GM12878 (cell line): ENCODE data around the gene EOLA1. TPM values are rescaled to one million over a fixed set of nuclear protein-coding genes. Genes with fewer than 3 reads are reported as not detected.

Source experiments
- ATAC-seq: fragments of 200-7000 bp; cut with Tn5 transposase; 3 replicates; pipeline ENCODE4 v1.9.1; 2020; ENCODE audit warnings: mild to moderate bottlenecking, moderate library complexity
- BruUV-seq: library from RNA; stranded (reverse); fragments of 400-500 nt; replicated peaks from 2 replicates; lab custom pipeline; 2021; lab: Mats Ljungman, UMichigan
- CTCF ChIA-PET: fragments of 300-600 bp; sonication (Branson Sonifier 250); formaldehyde crosslinking; extraction: SDS; loops from one replicate; lab custom pipeline; 2021; ENCODE audit warnings: inconsistent platforms; lab: Yijun Ruan, JAX
- POLR2A ChIA-PET: fragments of 350-600 bp; formaldehyde crosslinking; extraction: SDS; loops from one replicate; lab custom pipeline; 2021; ENCODE audit warnings: inconsistent platforms; lab: Charles Lee
- RAD21 ChIA-PET: fragments of 300-600 bp; sonication (Branson Sonifier 250); formaldehyde crosslinking; loops from one replicate; lab custom pipeline; 2023; ENCODE audit warnings: antibody characterized with exemption; ENCODE audit not compliant: unreplicated experiment; lab: Charles Lee
- SMC1A ChIA-PET: fragments of 300-600 bp; sonication (Branson Sonifier 250); formaldehyde crosslinking; loops from one replicate; lab custom pipeline; 2023; ENCODE audit not compliant: unreplicated experiment, uncharacterized antibody; lab: Charles Lee
- DNase-seq: peaks from one replicate; pipeline ENCODE4 v3.0.0-alpha.2; 2011; ENCODE audit warnings: low read depth, low spot score
- FAIRE-seq: peaks from 3 replicates; lab custom pipeline; 2011; peaks lifted over from hg19 to GRCh38; lab: Jason Lieb, UNC
- H2AFZ ChIP-seq: 2 replicates; pipeline ENCODE4 v1.6.0; 2011; ENCODE audit warnings: low read depth, low read length, control low read depth; ENCODE audit not compliant: control insufficient read depth
- H3K27ac ChIP-seq: 2 replicates; pipeline ENCODE4 v1.5.1; 2011; ENCODE audit warnings: control low read depth; ENCODE audit not compliant: control insufficient read depth, insufficient read depth
- H3K27me3 ChIP-seq, 2 experiments: replicated peaks in 1 of 2; 2 replicates each; pipeline versions ENCODE4 v1.6.0 to v1.6.1; 2011; ENCODE audit warnings: low read length in 1 of 2; ENCODE audit not compliant: control insufficient read depth in 2 of 2, insufficient read depth in 2 of 2
- H3K36me3 ChIP-seq, 2 experiments: 2 replicates each; pipeline ENCODE4 v1.5.1; 2011; ENCODE audit warnings: low read length in 1 of 2; ENCODE audit not compliant: control insufficient read depth in 2 of 2, insufficient read depth in 2 of 2
- H3K4me1 ChIP-seq: 2 replicates; pipeline ENCODE4 v1.6.1; 2011; ENCODE audit warnings: mild to moderate bottlenecking, low read length, moderate library complexity, mixed read lengths; ENCODE audit not compliant: control insufficient read depth, insufficient read depth
- H3K4me2 ChIP-seq: 2 replicates; pipeline ENCODE4 v1.6.0; 2011; ENCODE audit warnings: control low read depth; ENCODE audit not compliant: control insufficient read depth, insufficient read depth
- H3K4me3 ChIP-seq: fragments of 200-600 bp; sonication (generic); 2 replicates; pipeline ENCODE4 v1.5.1; 2016
- H3K79me2 ChIP-seq: 2 replicates; pipeline ENCODE4 v1.6.0; 2011; ENCODE audit warnings: low read length; ENCODE audit not compliant: control insufficient read depth, insufficient read depth
- H3K9ac ChIP-seq: 2 replicates; pipeline ENCODE4 v1.8.0; 2011; ENCODE audit warnings: low read length, control low read depth, mixed read lengths; ENCODE audit not compliant: control insufficient read depth, insufficient read depth
- H3K9me3 ChIP-seq: replicated peaks from 3 replicates; pipeline ENCODE4 v1.5.1; 2011; ENCODE audit warnings: mild to moderate bottlenecking, low read length; ENCODE audit not compliant: control insufficient read depth, insufficient read depth
- H4K20me1 ChIP-seq: 2 replicates; pipeline ENCODE4 v1.6.0; 2011; ENCODE audit not compliant: control insufficient read depth, insufficient read depth
- ATF3 ChIP-seq: IDR thresholded peaks from 2 replicates; pipeline ENCODE4 v1.6.1; 2011; ENCODE audit warnings: low read depth, mild to moderate bottlenecking, low read length, moderate library complexity, borderline replicate concordance; ENCODE audit errors: extremely low read depth
- ATF7 ChIP-seq: fragments of 450-650 bp; IDR thresholded peaks from 2 replicates; pipeline ENCODE4 v1.6.1; 2016; ENCODE audit warnings: low read depth, mild to moderate bottlenecking
- CBFB ChIP-seq: IDR thresholded peaks from 2 replicates; pipeline ENCODE4 v1.6.1; 2016; ENCODE audit warnings: antibody characterized with exemption, low read depth
- CTCF ChIP-seq, 3 experiments: IDR thresholded peaks in 2 of 3; conservative IDR thresholded peaks in 1 of 3; 2 replicates each; pipeline ENCODE4 v1.5.1; 2011; ENCODE audit warnings: low read depth in 3 of 3, low read length in 3 of 3, mild to moderate bottlenecking in 3 of 3, control low read depth in 2 of 3, moderate library complexity in 2 of 3, inconsistent platforms in 1 of 3, mixed read lengths in 1 of 3; ENCODE audit not compliant: control insufficient read depth in 2 of 3, insufficient read depth in 1 of 3; ENCODE audit errors: extremely low read depth in 1 of 3
- ESRRA ChIP-seq: IDR thresholded peaks from 2 replicates; pipeline ENCODE4 v1.6.1; 2012; ENCODE audit warnings: mild to moderate bottlenecking, low read length, improper control_type of control experiment
- EZH2 ChIP-seq: IDR thresholded peaks from 2 replicates; pipeline ENCODE4 v1.6.1; 2012; ENCODE audit warnings: low read depth, mild to moderate bottlenecking, control low read depth, inconsistent platforms, low read length, borderline replicate concordance; ENCODE audit not compliant: control insufficient read depth
- MEF2A ChIP-seq: IDR thresholded peaks from 2 replicates; pipeline ENCODE4 v1.6.1; 2011; ENCODE audit warnings: low read depth, mild to moderate bottlenecking, low read length, moderate library complexity; ENCODE audit not compliant: insufficient read depth
- PAX8 ChIP-seq: fragments of 450-650 bp; IDR thresholded peaks from 2 replicates; pipeline ENCODE4 v1.6.1; 2017; ENCODE audit warnings: mild to moderate bottlenecking, moderate library complexity
- RBBP5 ChIP-seq: fragments of 200-600 bp; sonication (generic); conservative IDR thresholded peaks from 2 replicates; pipeline ENCODE4 v1.6.1; 2016
- REST ChIP-seq: IDR thresholded peaks from 2 replicates; pipeline ENCODE4 v1.6.1; 2012; ENCODE audit warnings: mild to moderate bottlenecking, low read depth, low read length
- SIN3A ChIP-seq: IDR thresholded peaks from 2 replicates; pipeline ENCODE4 v1.6.1; 2012; ENCODE audit warnings: low read depth, low read length, improper control_type of control experiment
- SUPT20H ChIP-seq: IDR thresholded peaks from 2 replicates; pipeline ENCODE4 v1.6.1; 2011; ENCODE audit warnings: low read depth, mild to moderate bottlenecking, low read length, moderate library complexity, borderline replicate concordance; ENCODE audit not compliant: control insufficient read depth
- TCF7 ChIP-seq: IDR thresholded peaks from 2 replicates; pipeline ENCODE4 v1.6.1; 2014; ENCODE audit warnings: antibody characterized with exemption, borderline replicate concordance
- WGBS: methylation state at CpG from one replicate; pipeline ENCODE4 v1.1.6; 2016; ENCODE audit warnings: low lambda C conversion rate; ENCODE audit not compliant: insufficient replicate concordance, insufficient coverage; ENCODE audit errors: missing lambda C conversion rate; 5-methylcytosine and 5-hydroxymethylcytosine counted together
- in situ Hi-C: fragments of 300-500 bp; cut with MboI; formaldehyde crosslinking; loops from 9 replicates; pipeline ENCODE4 v1.14.3; 2018; ENCODE audit warnings: mixed read lengths
- intact Hi-C: fragments of 100-400 bp; cut with micrococcal nuclease; formaldehyde crosslinking; loops from one replicate; pipeline ENCODE4 v1.14.2; 2022; ENCODE audit not compliant: unreplicated experiment
- polyA plus RNA-seq, 11 experiments: library from polyadenylated mRNA; depleted of rRNA in 4 of 11; unstranded in 6 of 11; stranded (reverse) in 5 of 11; fragments of >200 nt; fragmentation: Nextera tagmentation in 4 of 11; fragmentation: Illumina TruSeq in 1 of 11; extraction: Ambion mirVana in 4 of 11; extraction: Trizol in 1 of 11; gene quantifications; 1 replicate in 1 of 11; 2 replicates in 10 of 11; pipeline versions ENCODE4 v1.2.1 to v1.2.3, GENCODE V29; 2011 to 2016; ENCODE audit warnings: inconsistent platforms in 2 of 11, missing spikeins in 2 of 11, low read depth in 1 of 11
- total RNA-seq, 4 experiments: library from RNA; depleted of rRNA in 3 of 4; stranded (reverse); fragments of >200 nt in 3 of 4; fragmentation: Illumina TruSeq in 1 of 4; extraction: Trizol in 1 of 4; gene quantifications; 2 replicates each; pipeline versions ENCODE4 v1.2.1 to v1.2.3, GENCODE V29; 2013 to 2021

The EOLA1 gene
- total and polyA plus RNA-seq, 10 of the 15 experiments (the other 5 are each of a cell fraction or from before 2014, with no cell fraction given) = 9.2 to 42.3 (median 24.3) TPM

GRCh38 chrX:149499766-149500165 is 41.0 kb upstream of the EOLA1 start:
- POLR2A ChIA-PET = interaction anchor here (0.6 to 1.4 kb wide), 3 partner anchors 40 to 1431 kb away, joined by 4 read pairs; no protein-coding TSS in a partner anchor
- no peak overlapping the region for H3K9ac ChIP-seq

More at GRCh38 chrX:149499766-149500165, 41.0 kb upstream of the EOLA1 start:
- Histone ChIP-seq H3K27me3 (no peaks in the 10 kb centered on the region), H2AFZ (no peak overlapping the region), H3K4me3 (no peak overlapping the region; the same call in 1 of the 2 replicates), H3K27ac (no peak overlapping the region), H3K79me2 (peaks cover 7% of the 10 kb centered on the region), H3K4me1 (peaks cover 23% of the 10 kb centered on the region), H3K9me3 (no peaks in the 10 kb centered on the region), H4K20me1 (no peaks in the 10 kb centered on the region; the same call in 1 of the 2 replicates), H3K36me3 (peaks cover 5 to 9% of the 10 kb centered on the region in 2 experiments; a peak in 3 of 4 replicates), H3K4me2 (no peak overlapping the region; the same call in 1 of the 2 replicates)
- no TSS peak for BruUV-seq
- intact Hi-C loops = loop anchor here (10.0 kb wide), 1 partner anchor 435 kb away; the partner anchor contains the start of gene EOLA2
- ATAC-seq = no peak
- ChIA-PET SMC1A (interaction anchor here (1.7 to 1.9 kb wide), 2 partner anchors 9 to 13 kb away, joined by 4 to 5 read pairs; no protein-coding TSS in a partner anchor), CTCF (interaction anchor here (0.6 to 1.8 kb wide), 3 partner anchors 11 to 556 kb away, joined by 3 to 8 read pairs (median 5); no protein-coding TSS in a partner anchor), RAD21 (interaction anchor here (3.2 kb wide), 1 partner anchor 40 kb away, joined by 12 read pairs; no protein-coding TSS in a partner anchor)
- 0% methylated on average over 5 of the region's 5 CpGs for WGBS
- in situ Hi-C loops = loop anchor here (25.0 kb wide), 1 partner anchor 1188 kb away; the partner anchor contains the start of gene MTMR1
- TF ChIP-seq RBBP5 (no peak), CBFB (no peak), TCF7 (no peak), MEF2A (no peak), ESRRA (no peak), SIN3A (no peak), PAX8 (no peak), EZH2 (no peak), REST (no peak), ATF7 (no peak), CTCF (IDR thresholded peaks at IDR 0.05 in 2 of 3, conservative IDR thresholded peaks at IDR 0.05 in 1 of 3; ENCODE audit: control insufficient read depth in 2 of 3, extremely low read depth in 1 of 3, insufficient read depth in 1 of 3, low read depth in 3 of 3, low read length in 3 of 3) (no peak), SUPT20H (no peak), ATF3 (no peak)
- no peak for FAIRE-seq
- no peak for DNase-seq
